Epithelial cell of prostate (primary cell): ENCODE measurements around the gene MYOT.
"Not testable (repeated sequence)": the region's sequence is repeated elsewhere in the genome, so short reads cannot be mapped to it uniquely, and the experiment has no call there.

Experiments used
- DNase-seq: peaks from one replicate; pipeline ENCODE4 v3.0.0-alpha.2; 2011; ENCODE audit warnings: low read depth, low spot score
- H3K27ac ChIP-seq: fragments of 450-650 bp; 2 replicates; pipeline ENCODE4 v1.5.1; 2017; ENCODE audit warnings: mild to moderate bottlenecking

Gene MYOT

DNA sequence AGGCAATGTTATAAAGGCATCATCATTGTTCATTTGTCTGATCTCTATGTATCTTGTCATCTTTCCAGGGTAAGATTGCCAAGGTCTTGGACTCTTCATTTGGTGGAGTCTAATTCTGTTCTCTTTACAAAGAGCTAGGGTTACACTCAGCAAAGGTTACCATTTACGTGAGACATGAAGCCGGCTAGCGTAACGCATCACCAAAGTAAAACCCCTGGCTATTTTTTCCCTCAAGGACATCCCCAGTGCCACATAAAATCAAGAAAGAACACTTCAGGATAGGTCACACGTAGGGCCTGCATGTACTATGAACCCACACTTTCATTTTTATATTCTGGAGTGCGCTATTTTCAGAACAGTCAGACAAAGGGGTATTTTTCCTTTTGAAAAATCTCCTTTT is 20.0 kb upstream of the MYOT start:
- no peak for DNase-seq
- H3K27ac ChIP-seq, result no peak overlapping the region

DNA sequence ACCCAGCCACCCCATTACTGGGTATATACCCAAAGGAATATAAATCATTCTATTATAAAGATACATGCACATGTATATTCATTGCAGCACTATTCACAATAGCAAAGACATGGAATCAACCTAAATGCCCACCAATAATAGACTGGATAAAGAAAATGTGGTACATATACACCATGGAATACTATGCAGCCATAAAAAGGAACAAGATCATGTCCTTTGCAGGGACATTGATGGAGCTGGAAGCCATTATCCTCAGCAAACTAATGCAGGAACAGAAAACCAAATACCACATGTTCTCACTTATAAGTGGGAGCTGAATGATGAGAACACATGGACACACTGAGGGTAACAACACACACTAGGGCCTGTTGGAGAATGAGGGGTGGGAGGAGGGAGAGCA is 14.5 kb upstream of the MYOT start:
- H3K27ac ChIP-seq, result not testable (repeated sequence)

DNA sequence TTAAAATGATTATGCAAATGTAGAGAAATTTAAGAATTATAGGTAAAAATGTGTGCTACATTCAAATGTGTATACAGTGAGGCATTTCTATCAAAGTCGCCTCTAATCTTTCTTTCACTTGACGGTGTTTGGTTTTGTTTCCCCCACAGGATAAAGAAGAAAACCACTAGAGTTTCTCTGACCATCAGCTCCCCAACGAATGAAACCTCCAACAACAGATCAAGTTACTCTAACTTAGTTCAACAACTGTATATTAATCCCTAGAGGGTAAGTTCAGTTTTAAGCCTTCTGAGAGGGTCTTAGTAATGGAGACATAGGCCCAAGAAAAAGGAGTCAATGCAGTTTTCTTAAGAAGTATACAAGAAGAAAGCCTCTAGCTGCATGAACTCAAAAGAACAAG is 11.5 kb upstream of the MYOT start:
- no peak for DNase-seq
- no peak overlapping the region for H3K27ac ChIP-seq

More for the DNA sequence above, 14.5 kb upstream of the MYOT start:
- not testable (repeated sequence) for DNase-seq

DNA sequence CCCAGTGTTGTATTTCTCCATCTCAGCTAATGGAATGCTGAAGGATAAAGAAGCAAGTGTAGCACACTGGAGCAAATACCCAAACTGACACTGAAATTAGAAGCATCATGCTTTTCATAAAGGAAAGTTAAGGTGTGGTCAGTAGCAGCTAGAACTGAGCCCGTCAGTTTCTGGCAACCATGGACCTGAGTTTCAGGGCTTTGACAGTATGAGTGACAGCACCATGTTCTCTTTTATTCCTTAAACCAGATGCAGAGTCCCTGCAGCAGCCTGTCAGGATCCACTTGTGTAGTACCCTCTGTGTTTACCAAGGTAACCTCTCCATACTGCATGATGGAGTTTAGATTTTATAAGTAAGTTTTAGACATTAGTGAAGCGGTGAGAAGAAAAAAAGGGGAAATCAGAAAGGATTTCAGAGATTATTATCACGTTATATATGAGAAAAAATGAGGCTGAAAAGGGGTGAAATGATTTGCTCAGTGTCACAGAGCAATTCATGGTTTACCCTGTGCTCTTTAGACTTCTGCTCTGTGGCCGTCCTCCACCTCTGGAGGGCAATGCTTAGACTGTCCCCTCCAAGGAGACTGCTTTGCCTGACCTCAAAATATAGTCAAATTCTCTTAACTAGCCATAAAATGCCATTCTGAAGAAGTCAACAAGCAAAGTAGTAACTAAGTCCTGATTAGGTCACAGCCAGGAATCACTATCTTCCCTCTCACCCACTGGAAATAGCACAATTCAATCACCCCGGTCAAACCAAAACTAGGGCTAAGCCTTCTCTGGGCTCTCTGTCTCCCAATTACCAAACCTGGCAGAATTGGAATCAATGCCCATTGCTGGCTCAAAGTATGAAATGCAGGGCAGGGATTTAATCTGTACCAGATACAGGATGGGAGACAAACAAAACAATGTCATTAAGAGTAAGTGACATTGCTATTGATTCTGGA is 10.5 kb upstream of the MYOT start:
- no peak overlapping the region for H3K27ac ChIP-seq
- no peak for DNase-seq

DNA sequence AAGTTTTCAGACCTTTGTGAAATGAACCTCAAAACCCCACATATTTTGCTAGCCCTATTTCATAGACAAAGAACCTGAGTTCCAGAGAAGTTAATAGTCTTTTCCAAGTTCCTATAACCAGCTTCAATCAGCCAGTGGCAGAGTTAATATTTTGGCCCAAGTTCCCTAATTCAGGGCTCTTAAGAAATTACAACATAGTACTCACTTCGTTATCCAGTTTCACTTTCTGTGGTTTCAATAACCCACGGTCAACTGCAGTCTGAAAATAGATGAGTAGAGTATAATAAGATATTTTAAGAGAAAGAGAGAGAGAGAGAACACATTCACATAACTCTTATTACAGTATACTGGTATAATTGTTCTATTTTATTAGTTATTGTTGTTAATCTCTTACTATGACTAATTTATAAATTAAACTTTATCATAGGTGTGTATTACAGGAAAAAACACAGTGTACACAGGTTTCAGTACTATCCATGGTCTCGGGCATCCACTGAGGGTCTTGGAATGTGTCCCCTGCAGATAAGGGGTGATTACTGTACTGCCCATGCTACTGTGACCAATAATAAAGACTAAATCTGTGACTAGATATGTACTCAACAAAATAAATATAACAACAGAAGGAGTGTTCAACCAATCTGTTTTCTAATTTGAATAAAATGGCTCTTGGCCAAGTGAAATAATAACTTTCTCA is 9.3 kb upstream of the MYOT start:
- no peak overlapping the region for H3K27ac ChIP-seq
- DNase-seq, result no peak

DNA sequence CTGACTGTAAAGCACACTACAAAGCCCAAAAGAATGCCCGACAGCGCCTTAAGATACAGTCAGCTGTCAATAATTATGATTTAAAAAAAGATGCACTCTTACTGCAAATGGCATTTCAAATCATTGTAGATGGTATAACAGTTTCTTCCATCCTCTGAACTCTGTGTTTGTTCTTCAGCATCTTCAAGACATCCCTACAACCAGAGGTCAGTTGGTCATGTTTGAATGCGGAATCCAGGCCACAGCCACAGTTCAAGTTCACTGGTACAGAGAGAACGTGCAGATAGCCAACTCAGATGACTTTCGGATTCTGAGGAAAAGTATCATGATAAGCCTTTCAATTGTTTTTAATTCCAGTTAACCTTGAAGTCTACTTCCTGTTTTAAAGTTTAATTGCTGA is 8.7 kb upstream of the MYOT start:
- no peak overlapping the region for H3K27ac ChIP-seq

DNA sequence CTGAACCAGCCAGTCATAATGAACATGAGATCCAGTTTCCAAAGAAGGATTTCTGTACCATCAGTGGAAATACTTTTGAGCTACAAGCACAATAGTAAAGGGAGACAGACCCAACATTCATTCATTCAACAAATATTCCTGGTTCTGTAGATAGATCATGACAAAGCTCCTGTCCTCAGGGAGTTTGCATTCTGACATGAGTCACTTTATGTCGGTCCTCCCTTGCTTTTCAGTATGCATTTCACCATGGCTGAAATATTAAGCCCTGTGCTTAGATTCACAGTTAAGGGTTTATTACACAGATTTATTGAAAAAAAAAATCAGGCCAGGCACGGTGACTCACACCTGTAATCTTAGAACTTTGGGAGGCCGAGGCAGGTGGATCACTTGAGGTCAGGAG is 5.4 kb upstream of the MYOT start:
- no peak for DNase-seq
- H3K27ac ChIP-seq, result no peak overlapping the region

More for the DNA sequence above, 8.7 kb upstream of the MYOT start:
- no peak for DNase-seq

DNA sequence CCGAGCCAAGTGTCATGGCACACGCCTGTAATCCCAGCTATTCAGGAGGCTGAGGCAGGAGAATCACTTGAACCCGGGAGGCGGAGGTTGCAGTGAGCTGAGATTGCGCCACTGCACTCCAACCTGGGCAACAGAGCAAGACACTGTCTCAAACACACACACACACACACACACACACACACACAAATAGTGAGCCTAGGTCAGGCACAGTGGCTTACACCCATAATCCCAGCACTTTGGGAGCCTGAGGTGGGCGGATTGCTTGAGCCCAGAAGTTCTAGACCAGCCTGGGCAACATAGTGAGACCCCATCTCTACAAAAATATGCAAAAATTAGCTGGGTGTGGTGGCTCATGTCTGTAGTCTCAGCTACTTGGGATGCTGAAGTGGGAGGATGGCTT is 4.0 kb upstream of the MYOT start:
- DNase-seq, H3K27ac ChIP-seq: not testable (repeated sequence)

DNA sequence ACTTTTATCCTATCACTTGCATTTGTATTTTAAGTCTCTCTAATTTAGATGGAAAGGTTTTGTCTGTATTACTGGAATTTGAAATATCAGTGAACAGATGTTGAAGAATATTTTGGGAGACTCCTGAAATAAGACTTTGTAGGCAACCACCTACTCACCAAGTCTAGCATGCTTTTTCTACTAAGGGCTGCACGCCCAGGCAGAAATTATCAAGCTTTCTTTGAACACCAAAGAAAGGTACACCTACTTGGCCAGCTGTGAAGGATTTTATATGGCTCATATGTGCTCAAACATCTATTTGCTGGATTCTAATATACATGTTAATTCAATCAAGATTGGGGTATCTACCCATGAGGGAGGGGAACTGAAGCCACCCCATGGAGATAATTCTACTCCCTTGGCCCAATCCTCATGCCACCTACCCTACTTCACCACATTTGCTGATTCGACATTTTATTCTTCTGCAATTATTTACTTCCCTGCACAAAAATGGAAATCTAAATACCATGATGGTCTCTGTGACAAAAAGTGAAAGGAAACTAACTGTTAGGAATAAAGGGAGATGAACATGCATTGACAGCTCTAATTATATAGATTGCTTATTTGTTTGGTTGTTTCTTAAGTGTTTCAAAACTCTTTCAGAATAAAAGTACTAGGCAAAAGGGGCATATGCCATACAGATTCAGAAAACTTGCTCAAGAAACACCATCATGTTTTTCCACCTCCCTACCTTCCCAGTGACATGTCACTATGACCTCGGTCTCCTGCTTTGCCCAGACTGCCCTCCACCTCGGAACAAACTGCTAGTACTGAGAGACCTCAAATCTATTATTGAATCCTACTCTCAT is 895 bp upstream of the MYOT start:
- no peak overlapping the region for H3K27ac ChIP-seq
- no peak for DNase-seq

DNA sequence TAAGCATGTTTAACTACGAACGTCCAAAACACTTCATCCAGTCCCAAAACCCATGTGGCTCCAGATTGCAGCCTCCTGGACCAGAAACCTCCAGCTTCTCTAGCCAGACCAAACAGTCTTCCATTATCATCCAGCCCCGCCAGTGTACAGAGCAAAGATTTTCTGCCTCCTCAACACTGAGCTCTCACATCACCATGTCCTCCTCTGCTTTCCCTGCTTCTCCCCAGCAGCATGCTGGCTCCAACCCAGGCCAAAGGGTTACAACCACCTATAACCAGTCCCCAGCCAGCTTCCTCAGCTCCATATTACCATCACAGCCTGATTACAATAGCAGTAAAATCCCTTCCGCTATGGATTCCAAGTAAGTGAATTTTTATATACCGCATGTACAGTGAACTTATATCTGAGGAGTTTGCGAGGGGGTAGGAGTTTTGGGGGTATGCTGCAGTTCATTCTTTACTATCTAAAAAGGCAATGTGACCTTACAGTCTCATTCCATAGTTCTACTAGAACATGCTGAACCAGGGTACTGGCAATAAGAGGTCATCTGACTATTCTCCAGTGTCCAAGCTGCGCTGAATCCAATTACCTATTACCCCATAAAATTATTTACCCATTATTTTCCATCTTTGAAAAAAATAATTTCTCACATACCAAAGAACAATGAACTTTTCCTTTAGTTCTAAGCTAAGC is 3.1 kb downstream of the MYOT start:
- no peak for DNase-seq
- H3K27ac ChIP-seq, result no peak overlapping the region

DNA sequence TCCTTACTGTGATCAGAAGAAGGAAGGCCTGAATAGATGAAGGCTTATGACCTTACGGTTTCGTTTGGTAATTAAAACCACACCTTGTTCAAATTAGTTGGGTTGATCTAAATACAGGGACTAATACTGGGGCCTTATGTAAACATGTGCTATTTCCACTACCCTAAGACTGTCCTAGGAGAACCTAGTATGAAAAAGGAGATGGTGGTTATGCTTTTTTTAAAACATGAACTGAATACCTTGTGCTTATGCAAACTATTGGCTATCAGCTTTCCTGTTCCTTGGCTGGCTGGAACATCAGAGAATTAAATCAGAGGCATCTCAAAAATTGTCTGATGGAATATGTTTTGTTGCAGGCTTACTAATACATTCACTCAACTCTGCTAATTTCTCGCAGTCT is 3.9 kb downstream of the MYOT start:
- H3K27ac ChIP-seq, result no peak overlapping the region

DNA sequence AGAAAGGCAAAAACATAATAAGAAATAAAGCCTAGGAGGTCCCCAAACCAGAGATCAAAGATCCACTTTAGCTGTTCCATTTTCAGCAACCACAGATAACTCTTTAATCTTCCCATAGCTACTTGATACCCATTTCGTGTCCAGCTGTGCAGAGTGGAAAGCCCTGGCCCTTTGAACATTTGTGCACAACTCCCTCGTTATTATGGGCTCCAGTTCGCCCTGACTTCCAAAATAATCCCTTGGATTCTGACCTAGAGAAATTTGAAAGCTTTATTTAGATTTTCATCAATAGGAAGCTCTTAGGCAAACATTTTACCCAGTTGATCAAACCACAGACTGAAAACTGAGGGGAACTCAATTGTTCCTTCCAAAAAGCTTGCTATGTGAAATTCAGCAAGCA is 4.8 kb downstream of the MYOT start:
- H3K27ac ChIP-seq, result no peak overlapping the region
- no peak for DNase-seq

More for the DNA sequence above, 3.9 kb downstream of the MYOT start:
- DNase-seq, result no peak

DNA sequence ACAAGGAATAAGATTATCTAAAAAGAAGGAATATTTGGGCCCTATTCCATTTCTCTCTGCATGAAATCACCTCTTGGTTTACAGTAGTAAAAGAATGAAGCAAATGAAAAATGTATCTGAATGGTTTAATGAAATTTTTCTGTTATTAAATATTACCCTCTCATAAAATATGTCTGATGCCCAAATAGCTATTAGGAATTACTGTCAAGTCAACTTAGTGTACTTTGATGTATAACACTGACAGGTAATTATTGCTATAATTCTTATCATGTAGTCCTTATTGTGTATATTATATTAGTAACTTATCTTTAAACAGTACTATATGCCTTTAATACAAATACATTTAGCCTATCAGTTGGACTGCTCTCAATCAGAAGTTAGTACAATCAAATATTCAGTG is 8.4 kb downstream of the MYOT start:
- DNase-seq, result no peak
- H3K27ac ChIP-seq, result no peak overlapping the region

DNA sequence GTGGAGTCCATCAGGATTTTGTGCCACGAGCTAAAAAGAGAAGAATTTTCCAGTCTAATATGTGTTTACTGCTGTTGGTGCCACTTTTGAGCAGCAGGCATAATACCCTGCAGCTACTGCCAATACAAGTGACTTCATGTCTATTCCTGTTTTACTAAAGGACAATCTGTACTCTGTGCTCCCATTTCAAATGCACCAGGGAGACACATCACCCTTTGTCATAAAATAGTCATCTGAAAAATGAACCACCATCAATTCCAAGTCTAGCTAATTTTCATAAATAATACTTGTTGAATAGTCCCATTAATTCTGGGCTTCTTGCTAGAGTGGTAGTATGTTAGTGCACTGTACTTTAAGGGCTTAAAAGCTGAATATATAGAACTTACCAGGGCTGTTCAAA is 12.7 kb downstream of the MYOT start:
- DNase-seq, result no peak

DNA sequence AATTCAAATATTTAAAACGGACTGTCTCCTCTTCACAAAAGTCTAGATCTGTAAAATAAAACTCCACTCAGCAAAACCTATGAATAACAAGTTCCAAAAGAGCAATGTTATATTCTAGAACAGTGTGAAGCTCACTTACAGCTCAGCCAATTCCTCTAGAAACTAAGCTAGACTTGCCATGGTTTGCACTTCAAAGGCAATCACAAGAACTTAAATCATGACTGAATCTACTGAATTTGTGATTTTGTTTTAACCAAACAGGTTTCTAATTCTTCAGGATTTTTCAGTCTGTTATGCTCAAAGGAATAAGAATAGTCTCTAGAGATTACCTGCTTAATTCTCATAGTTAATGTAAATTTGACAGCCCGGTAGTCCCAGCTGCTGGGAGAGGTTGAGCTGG is 20.2 kb downstream of the MYOT start:
- H3K27ac ChIP-seq, result peak overlapping the region; percentile 61
- no peak for DNase-seq

More for the DNA sequence above, 12.7 kb downstream of the MYOT start:
- H3K27ac ChIP-seq, result peak overlapping the region; percentile 61

DNA sequence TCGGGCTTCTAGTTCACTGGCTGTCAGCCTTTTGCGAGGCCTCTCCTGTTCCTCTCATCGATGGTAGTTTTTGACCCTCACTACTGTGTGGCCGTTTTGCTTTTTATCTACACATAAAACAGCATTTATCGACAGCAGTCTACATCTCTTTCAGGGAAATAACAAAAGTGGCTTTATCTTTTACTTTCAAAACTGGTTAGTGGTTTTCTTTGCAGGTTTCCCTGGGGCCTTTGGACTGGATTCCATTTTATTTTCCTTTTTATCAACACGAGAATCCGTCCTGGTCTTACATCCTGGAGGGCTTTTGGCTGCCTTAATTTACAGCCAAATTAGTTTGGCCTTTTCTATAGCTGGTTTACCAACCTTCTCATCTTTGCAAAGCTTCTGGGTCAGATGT is 20.8 kb downstream of the MYOT start:
- peak overlapping the region; percentile 61 for H3K27ac ChIP-seq
- DNase-seq, result no peak

DNA sequence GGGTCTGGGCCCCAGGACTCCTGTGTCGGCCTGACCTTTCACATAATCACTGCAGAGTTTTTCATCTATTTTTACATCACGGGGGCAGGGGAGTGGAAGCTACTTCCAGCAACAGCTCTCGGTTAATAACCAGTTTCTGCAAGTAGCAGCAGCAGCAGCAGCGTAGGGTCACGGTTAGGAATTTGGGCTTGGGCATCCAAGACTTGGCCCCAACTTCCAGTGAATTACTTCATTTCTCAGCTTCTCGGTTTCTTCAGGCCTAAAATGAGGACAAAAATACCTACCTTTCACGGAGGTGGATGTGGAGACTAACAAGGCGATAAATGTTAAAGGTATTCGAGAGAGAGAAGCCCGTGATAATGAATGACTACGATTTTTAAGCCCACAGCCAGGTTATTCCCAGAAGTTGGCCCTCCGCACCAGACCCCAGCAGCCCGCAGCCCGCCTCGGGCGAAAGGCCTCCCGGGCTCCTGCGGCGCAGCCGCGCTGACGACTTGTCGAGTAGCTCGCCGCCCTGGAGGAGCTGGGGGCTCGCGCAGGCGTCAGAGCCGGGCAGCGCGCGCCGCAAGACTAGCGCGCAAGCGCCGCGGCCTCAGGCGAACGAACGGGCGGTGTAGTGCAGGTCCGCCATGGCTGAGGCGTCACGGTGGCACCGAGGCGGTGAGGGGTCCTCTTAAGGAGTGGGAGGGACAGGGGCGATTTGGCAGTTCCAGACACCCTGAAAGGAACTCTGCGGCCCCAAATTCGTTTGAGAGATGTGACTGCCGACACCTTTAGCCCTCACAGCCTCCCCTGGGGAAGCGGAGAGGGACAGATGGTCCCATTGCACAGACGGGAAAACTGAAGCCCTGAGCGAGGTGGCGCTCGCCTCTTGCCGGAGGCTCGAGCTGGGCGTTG is 21.5 kb downstream of the MYOT start, which contains the start of gene PKD2L2:
Gene PKD2L2 (plus strand): TSS at position 595 of the 897 bp plus-strand sequence. CDS start 35 bp downstream, at position 630.
- peak; percentile 31 for DNase-seq
- H3K27ac ChIP-seq, result peak within 1 kb of the TSS; percentile 61

DNA sequence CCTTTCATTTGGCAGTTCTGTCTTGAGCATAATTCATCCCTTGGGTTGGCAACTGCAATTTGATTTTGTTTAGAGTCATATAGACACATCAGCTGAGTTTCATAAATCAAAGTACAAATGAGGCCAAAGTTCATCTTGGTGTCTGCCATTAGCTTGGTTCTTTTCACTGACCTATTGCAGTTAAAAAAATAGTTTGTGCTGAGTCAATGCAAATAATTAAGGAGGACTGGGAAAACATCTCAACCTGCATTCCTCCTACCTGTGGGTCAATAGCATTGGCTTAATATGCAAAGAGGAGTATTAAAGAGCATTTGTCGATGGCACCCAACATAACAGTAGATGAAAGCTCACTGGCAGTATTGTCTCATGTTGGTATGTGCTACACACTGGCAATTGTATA is 23.2 kb downstream of the MYOT start:
- DNase-seq, result no peak
- no peak overlapping the region for H3K27ac ChIP-seq

DNA sequence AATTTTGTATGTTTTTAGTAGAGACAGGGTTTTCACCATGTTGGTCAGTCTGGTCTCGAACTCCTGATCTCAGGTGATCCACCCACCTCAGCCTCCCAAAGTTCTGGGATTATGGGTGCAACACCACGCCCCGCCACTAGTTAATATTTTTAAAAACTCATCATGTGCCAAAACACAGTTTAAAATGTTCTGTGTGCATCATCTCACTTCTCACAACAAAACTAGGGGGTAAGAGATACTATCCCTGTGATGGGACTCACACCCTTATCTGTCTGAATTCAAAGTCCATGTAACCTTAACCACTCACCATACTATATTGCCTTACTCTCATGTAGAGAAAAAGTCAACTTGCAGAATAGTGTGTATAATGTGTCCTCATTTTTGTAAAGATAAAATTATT is 24.2 kb downstream of the MYOT start:
- no peak for DNase-seq

More for the DNA sequence above, 24.2 kb downstream of the MYOT start:
- H3K27ac ChIP-seq, result no peak overlapping the region
